HEK293T (cell line): Measurements from ENCODE around the gene LCTL.

Experiments
- CTCF ChIA-PET: fragments of 350-600 bp; formaldehyde crosslinking; extraction: SDS; loops from one replicate; lab custom pipeline; 2021; ENCODE audit warnings: antibody characterized with exemption, inconsistent platforms; lab: Yijun Ruan, JAX
- POLR2A ChIA-PET: fragments of 350-600 bp; formaldehyde crosslinking; extraction: SDS; loops from one replicate; lab custom pipeline; 2020; ENCODE audit warnings: antibody characterized with exemption, inconsistent platforms; lab: Yijun Ruan, JAX
- DNase-seq: peaks from one replicate; pipeline ENCODE4 v3.0.0; 2012; ENCODE audit warnings: mixed read lengths; ENCODE audit errors: extremely low spot score
- ARNT ChIP-seq: fragments of 450-650 bp; IDR thresholded peaks from 2 replicates; pipeline ENCODE4 v1.6.1; 2017; ENCODE audit warnings: mild to moderate bottlenecking
- BHLHE40 ChIP-seq: fragments of 450-650 bp; IDR thresholded peaks from 2 replicates; pipeline ENCODE4 v1.6.1; 2016; ENCODE audit warnings: mild to moderate bottlenecking, moderate library complexity, borderline replicate concordance
- CTBP1 ChIP-seq: fragments of 450-650 bp; IDR thresholded peaks from 2 replicates; pipeline ENCODE4 v1.6.1; 2016; ENCODE audit warnings: borderline replicate concordance
- ELF4 ChIP-seq: fragments of 450-650 bp; IDR thresholded peaks from 2 replicates; pipeline ENCODE4 v1.6.1; 2017; ENCODE audit warnings: antibody characterized with exemption
- FOXA1 ChIP-seq: fragments of 450-650 bp; IDR thresholded peaks from 2 replicates; pipeline ENCODE4 v1.6.1; 2016; ENCODE audit warnings: mild to moderate bottlenecking
- FOXK2 ChIP-seq: fragments of 450-650 bp; IDR thresholded peaks from 2 replicates; pipeline ENCODE4 v1.6.1; 2016; ENCODE audit warnings: mild to moderate bottlenecking
- FOXM1 ChIP-seq: fragments of 450-650 bp; IDR thresholded peaks from 2 replicates; pipeline ENCODE4 v1.6.1; 2017; ENCODE audit warnings: mild to moderate bottlenecking, borderline replicate concordance
- HDGF ChIP-seq: fragments of 450-650 bp; IDR thresholded peaks from 2 replicates; pipeline ENCODE4 v1.6.1; 2017; ENCODE audit warnings: antibody characterized with exemption, borderline replicate concordance
- L3MBTL2 ChIP-seq: fragments of 450-650 bp; conservative IDR thresholded peaks from 2 replicates; pipeline ENCODE4 v1.6.1; 2016; ENCODE audit warnings: mild to moderate bottlenecking
- LEF1 ChIP-seq: fragments of 450-650 bp; IDR thresholded peaks from 2 replicates; pipeline ENCODE4 v1.6.1; 2017; ENCODE audit warnings: mild to moderate bottlenecking, borderline replicate concordance
- NFRKB ChIP-seq: fragments of 450-650 bp; IDR thresholded peaks from 2 replicates; pipeline ENCODE4 v1.6.1; 2016; ENCODE audit warnings: mild to moderate bottlenecking, moderate library complexity
- PKNOX1 ChIP-seq: fragments of 450-650 bp; IDR thresholded peaks from 2 replicates; pipeline ENCODE4 v1.6.1; 2016
- SP1 ChIP-seq: fragments of 450-650 bp; IDR thresholded peaks from 2 replicates; pipeline ENCODE4 v1.6.1; 2017
- SUZ12 ChIP-seq: fragments of 450-650 bp; IDR thresholded peaks from 2 replicates; pipeline ENCODE4 v1.6.1; 2016; ENCODE audit warnings: mild to moderate bottlenecking
- TARDBP ChIP-seq: fragments of 450-650 bp; IDR thresholded peaks from 2 replicates; pipeline ENCODE4 v1.6.1; 2016
- ZNF384 ChIP-seq: fragments of 450-650 bp; IDR thresholded peaks from 2 replicates; pipeline ENCODE4 v1.6.1; 2016

The LCTL gene

GRCh38 chr15:66555685-66556084 lies 10.1 kb downstream of the LCTL start:
- ChIA-PET POLR2A (no interaction called here), CTCF (interaction anchor here (3.1 kb wide), 1 partner anchor 11 kb away, joined by 10 read pairs; no protein-coding TSS in a partner anchor)
- TF ChIP-seq CTBP1 (no peak), FOXM1 (no peak)
- DNase-seq: no peak

GRCh38 chr15:66545255-66545654 lies 20.5 kb downstream of the LCTL start:
- ChIA-PET POLR2A (no interaction called here), CTCF (interaction anchor here (1.0 kb wide), 1 partner anchor 15 kb away, joined by 3 read pairs; no protein-coding TSS in a partner anchor)
- no peak for DNase-seq
- TF ChIP-seq SP1: no peak
- no peak for TF ChIP-seq FOXM1
- TF ChIP-seq NFRKB: no peak
- no peak for TF ChIP-seq HDGF
- TF ChIP-seq ELF4: no peak
- no peak for TF ChIP-seq ARNT
- no peak for TF ChIP-seq ZNF384
- no peak for TF ChIP-seq L3MBTL2
- no peak for TF ChIP-seq SUZ12
- no peak for TF ChIP-seq BHLHE40
- TF ChIP-seq FOXK2: no peak
- no peak for TF ChIP-seq CTBP1

GRCh38 chr15:66542896-66543295 lies 22.9 kb downstream of the LCTL start:
- ChIA-PET POLR2A (no interaction called here), CTCF (no interaction called here)
- TF ChIP-seq ZNF384: no peak
- no peak for TF ChIP-seq FOXM1
- no peak for TF ChIP-seq ARNT
- TF ChIP-seq FOXA1: no peak
- no peak for TF ChIP-seq ELF4
- no peak for TF ChIP-seq FOXK2
- TF ChIP-seq CTBP1: no peak
- no peak for DNase-seq

GRCh38 chr15:66535056-66535455 lies 30.7 kb downstream of the LCTL start:
- no peak for DNase-seq
- CTCF ChIA-PET: interaction anchor here (0.7 kb wide), 1 partner anchor 373 kb away, joined by 3 read pairs; no protein-coding TSS in a partner anchor
- no peak for TF ChIP-seq SP1
- no peak for TF ChIP-seq FOXA1
- no peak for TF ChIP-seq CTBP1
- TF ChIP-seq TARDBP: no peak
- no peak for TF ChIP-seq LEF1
- TF ChIP-seq ZNF384: no peak
- POLR2A ChIA-PET: interaction anchor here (0.7 kb wide), 1 partner anchor 37 kb away, joined by 3 read pairs; no protein-coding TSS in a partner anchor

- POLR2A ChIA-PET: no interaction called here
- CTCF ChIA-PET: no interaction called here
- no peak for DNase-seq
- no peak for TF ChIP-seq SP1
Measured at GRCh38 chr15:66524838-66525237, 41.0 kb downstream of the LCTL start.

- TF ChIP-seq LEF1 (no peak), ARNT (no peak), NFRKB (no peak), CTBP1 (no peak), SP1 (no peak), PKNOX1 (no peak), FOXK2 (no peak), BHLHE40 (no peak), L3MBTL2 (no peak), ELF4 (no peak), FOXA1 (no peak)
- POLR2A ChIA-PET: no interaction called here
- CTCF ChIA-PET: no interaction called here
- DNase-seq: no peak
Measured at GRCh38 chr15:66523926-66524325, 41.9 kb downstream of the LCTL start.

GRCh38 chr15:66515901-66516322 lies 49.9 kb downstream of the LCTL start:
- ChIA-PET POLR2A (interaction anchor here (0.7 to 1.5 kb wide), 3 partner anchors 10 to 1211 kb away, joined by 3 to 10 read pairs (median 3); partner anchors contain the start of genes RNU5B-1, RPL4 and ZWILCH), CTCF (no interaction called here)
- TF ChIP-seq SP1 (no peak), SUZ12 (no peak), ELF4 (no peak), FOXM1 (no peak), BHLHE40 (no peak), PKNOX1 (no peak)
- DNase-seq: no peak

- no peak for TF ChIP-seq ZNF384
- TF ChIP-seq FOXK2: no peak
- TF ChIP-seq NFRKB: no peak
- no peak for DNase-seq
- ChIA-PET POLR2A (no interaction called here), CTCF (no interaction called here)
Measured at GRCh38 chr15:66514586-66514985, 51.2 kb downstream of the LCTL start.
